SK-MEL-5 (cell line): ENCODE results near the gene USF2. TPM values are rescaled to one million over a fixed set of nuclear protein-coding genes. Genes with fewer than 3 reads are reported as not detected.
"Not testable (repeated sequence)": the region's sequence is repeated elsewhere in the genome, so short reads cannot be mapped to it uniquely, and the experiment has no call there.

Experiments used
- DNase-seq: peaks from one replicate; pipeline ENCODE4 v3.0.0-alpha.2; 2016; ENCODE audit warnings: low read depth, low spot score
- in situ Hi-C: cut with HindIII; loops from 2 replicates; pipeline ENCODE4 v1.10.0; 2016; ENCODE audit warnings: low sequenced_read_pairs, high pct_unique_total_duplicates, low pct_unique_long_range_greater_than_20kb
- total RNA-seq: library from RNA; depleted of rRNA; stranded (reverse); fragments of >200 nt; shearing (Covaris generic); gene quantifications from 2 replicates; pipeline ENCODE4 v1.2.3, GENCODE V29; 2014

The USF2 gene
- total RNA-seq, 1 experiment from 2014 or later: 82.7 TPM

DNA sequence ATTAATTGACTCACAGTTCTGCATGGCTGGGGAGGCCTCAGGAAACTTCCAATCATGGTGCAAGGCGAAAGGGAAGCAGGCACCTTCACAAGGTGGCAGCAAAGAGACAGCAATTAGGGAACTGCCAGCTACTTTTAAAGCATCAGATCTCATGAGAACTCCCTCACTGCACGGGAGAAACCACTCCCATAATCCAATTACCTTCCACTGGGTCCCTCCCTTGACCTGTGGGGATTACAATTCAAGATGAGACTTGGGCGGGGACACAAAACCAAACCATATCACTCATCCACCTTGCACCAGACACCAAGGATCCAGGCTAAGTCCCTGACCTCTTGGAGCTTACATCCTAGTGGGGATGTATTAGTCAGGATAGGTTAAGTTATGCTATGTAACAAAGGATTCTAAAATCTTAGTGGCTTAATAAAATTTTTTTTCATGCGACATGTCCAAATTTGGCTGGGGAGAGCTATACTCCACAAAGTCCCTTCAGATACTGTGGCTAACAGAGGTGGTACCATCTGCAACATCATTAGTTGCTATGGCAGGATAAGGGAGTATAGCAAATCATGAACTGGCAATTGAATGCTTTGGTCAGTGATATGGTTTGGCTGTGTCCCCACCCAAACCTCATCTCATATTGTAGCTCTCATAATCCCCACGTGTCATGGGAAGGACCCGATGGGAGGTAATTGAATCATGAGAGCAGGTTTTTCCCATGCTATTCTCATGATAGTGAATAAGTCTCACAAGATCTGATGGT, 31.9 kb upstream of the USF2 start:
- in situ Hi-C loops: no loop called here
- DNase-seq: peak; percentile 61

DNA sequence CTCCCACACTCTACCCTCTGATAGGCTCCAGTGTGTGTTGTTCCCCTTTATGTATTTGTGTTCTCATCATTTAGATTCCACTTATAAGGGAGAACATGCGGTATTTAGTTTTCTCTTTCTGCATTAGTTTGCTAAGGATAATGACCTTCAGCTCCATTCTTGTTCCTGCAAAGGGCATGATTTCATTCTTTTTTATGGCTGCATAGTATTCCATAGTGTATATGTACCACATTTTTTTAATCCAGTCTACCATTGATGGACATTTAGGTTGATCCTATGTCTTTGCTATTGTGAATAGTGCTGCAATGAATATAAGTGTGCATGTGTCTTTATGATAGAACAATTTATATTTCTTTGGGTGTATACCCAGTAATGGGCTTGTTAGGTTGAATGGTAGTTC, 29.2 kb upstream of the USF2 start:
- in situ Hi-C loops, DNase-seq: not testable (repeated sequence)

DNA sequence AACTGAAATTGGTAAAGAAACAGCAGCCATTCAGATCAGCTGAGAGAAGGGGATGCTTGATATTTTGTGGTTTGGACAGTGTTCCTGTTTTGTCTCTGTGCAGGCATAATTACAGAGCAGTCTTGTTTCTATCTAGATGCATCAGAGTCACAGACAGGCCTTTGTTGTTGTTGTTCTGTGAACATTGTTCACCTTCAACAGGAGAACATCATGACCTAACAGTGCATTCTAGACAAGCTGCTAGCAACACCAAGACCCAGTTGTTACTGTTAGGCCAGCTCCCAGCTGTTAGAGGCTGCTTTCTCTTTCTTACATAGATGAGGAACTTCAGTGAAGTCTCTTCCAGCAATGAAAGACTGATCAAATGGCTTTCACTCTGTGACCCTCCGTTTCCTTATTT, 28.4 kb upstream of the USF2 start:
- in situ Hi-C loops: no loop called here
- DNase-seq: peak; percentile 65

DNA sequence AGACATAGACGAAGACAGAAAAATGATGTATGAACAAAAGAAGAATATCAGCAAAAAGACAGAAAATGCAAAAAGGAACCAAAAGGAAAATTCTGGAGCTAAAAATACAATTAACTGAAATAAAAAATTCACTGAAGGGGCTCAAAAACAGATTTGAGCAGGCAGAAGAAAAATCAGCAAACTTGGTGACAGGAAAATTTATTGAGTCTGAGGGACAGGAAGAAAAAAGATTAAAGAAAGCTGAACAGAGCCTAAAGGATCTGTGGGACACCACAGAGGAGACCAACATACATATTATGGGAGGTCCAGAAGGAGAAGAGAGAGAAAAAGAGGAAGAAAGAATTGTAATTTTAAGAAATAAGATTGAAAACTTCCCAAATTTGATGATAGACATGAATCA, 27.3 kb upstream of the USF2 start:
- no peak for DNase-seq
- in situ Hi-C loops: no loop called here

DNA sequence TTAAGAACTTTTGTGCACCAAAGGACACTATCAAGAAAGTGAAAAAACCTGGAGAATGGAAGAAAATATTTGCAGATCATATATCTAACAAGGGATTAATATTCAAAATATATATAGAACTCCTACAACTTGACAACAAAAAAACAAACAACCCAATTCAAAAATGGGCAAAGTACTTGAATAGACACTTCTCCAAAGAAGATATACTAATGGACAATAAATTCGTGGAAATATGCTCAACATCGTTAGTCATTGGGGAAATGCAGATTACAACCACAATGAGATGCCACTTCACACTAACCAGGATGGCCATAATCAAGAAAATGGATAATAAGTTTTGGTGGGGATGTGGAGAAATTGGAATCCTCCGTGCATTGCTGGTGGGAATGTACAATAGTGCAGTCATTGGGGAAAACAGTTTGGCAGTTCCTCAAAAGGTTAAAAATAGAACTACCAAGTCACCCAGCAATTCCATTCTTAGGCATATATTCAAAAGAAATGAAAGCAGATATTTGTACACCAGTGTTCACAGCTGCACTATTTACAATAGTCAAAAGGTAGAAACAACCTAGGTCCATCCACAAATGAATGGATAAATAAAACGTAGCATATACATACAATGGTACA, 22.2 kb upstream of the USF2 start:
- DNase-seq: no peak
- in situ Hi-C loops: no loop called here

DNA sequence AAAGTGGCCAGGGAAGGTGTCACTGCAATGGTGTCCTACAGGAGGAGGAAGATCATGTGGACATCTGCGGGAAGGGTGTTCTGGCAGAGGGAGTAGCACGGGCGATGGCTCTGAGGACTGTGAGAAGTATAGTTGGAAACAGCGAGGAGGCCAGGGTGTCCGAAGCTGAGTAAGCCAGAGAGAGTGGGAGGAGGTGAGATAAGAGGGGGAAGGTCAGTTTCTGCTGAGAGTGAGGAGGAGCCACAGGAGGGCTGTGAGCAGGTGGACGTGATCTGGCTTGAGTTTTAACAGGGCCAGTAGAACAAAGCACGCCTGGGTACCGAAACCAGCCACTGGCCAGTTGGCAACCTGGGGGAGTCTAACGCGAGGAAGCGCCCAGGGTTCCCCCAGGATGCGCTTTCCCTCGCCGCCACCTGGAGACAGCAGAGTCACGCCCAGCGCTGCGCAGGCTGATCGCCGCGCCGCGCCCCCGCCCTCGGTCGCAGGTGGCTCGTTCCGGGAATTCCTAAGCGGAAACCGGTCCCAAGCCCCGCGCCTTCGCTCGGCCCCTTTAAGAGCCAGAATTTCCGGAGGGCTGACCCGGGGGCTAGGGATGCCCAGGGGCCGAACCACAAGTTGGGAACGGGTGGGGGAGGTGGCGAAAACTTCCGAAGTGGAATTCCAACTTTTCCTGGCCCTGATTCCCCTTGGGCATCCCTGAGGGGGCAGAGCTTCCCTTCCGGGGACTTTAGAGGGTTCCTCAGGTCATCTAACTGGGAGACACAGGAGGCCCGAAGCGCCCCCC, 21.0 kb upstream of the USF2 start:
- DNase-seq: no peak
- in situ Hi-C loops: no loop called here

DNA sequence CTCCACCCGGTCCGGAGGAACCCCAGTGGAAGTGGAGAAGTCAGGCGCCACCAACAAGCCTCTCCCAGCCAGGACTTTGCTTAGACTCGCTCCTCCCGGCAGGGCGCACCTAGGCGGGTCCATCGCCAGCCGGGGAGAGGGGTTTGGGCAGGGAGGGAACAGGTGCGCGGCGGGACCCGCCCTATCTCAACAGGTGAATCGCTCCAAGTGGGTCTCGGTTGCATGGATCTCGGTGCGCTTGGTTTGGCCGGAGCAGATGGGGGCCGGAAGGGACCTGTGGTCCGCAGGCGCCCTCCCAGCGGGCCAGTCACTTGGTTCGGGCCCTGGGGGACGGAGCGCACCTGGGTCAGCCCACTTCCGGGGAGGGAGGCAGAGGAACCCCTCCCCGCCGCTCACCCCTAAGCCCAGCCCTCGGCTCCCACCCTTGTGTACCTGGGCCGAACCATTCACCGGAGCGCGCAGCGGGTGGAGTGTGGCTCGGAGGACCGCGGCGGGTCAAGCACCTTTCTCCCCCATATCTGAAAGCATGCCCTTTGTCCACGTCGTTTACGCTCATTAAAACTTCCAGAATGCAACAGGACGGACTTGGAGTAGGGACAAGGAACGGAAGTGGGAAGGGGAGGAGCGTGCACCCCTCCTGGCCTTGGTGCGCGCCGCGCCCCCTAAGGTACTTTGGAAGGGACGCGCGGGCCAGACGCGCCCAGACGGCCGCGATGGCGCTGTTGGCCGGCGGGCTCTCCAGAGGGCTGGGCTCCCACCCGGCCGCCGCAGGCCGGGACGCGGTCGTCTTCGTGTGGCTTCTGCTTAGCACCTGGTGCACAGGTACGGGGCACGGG, 20.2 kb upstream of the USF2 start, which contains the start of gene LSR:
Gene LSR (plus strand): TSS at position 693 of the 836 bp plus-strand sequence. CDS start 21 bp downstream, at position 714.
- in situ Hi-C loops: no loop called here
- no peak for DNase-seq

DNA sequence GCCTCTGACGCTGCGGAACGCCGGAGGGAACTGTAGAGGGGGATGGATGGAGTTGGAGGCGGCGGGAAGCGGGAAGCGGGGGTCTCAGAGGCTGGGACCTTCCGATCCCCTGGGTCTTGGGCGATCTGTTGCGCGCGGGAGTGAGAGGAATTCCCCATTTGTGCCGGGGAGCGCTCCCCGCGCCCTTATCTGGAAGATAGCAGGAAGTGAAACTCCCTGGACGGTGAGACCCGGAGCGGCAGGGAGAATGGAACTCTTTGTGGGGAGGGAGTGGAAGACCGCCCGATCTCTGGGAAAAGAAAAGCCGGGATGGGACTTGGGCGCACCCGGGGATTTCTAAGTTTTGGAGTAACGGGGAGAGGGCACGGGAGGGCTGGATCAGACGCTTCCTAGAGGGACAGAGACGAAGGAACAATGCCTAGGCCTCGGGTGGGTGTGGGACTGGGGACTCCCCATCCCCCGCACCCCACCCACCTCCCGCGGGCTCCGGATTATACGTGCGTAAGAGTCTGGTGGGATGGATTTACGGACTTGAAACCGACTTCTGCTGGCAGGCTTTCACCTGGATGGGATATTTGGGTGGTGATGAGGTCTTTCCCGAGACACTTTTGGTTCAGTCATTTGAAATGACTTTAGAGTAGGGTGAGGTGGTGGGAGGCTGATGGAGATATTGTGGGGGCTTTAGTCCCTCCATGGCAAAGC, 19.5 kb upstream of the USF2 start:
- in situ Hi-C loops: no loop called here
- no peak for DNase-seq

DNA sequence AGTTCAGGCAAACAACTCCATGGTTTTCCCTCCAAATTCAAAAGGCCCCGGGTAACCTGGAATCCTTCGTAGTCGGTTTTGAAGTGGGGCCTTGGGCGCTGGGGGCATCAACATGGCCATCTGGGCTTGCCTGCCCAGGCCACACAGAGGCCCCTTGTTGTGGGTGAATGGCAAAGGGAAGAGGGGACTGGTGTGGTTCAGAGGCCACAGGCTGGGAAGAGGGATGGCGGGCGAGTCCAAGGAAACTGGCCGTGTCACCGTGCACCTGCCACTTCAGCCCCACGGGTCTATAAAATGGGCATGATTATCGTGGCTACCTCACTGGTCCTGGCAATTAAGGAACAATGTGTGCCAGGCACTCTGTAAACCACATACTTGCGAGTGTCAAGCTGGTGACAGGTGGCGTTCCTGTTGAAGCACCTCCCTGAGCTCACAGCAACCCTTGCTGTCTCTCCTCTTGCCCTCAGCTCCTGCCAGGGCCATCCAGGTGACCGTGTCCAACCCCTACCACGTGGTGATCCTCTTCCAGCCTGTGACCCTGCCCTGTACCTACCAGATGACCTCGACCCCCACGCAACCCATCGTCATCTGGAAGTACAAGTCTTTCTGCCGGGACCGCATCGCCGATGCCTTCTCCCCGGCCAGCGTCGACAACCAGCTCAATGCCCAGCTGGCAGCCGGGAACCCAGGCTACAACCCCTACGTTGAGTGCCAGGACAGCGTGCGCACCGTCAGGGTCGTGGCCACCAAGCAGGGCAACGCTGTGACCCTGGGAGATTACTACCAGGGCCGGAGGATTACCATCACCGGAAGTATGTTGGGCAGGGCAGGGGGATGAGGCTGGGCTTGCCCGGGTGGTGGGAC, 18.7 kb upstream of the USF2 start:
- in situ Hi-C loops: no loop called here
- DNase-seq: no peak

DNA sequence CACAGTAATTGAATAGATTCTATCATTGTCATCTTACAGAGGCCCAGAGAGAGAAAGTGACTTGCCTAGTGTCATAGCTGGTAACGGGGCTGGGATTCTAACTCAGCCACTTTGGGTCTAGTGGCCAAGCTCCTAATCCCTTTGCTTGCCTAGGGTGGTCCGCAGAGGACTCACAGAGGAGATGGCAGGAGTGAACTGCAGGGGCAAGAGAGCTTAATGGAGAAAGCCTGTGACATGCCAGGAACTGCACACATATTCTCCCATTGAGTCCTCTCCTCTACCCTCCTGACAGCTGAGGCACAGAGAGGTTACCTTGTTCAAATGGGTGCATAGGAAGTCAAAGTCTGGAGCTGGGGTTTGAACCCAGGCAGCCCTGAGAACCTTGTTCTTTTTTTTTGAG, 17.3 kb upstream of the USF2 start:
- DNase-seq: no peak
- in situ Hi-C loops: no loop called here

DNA sequence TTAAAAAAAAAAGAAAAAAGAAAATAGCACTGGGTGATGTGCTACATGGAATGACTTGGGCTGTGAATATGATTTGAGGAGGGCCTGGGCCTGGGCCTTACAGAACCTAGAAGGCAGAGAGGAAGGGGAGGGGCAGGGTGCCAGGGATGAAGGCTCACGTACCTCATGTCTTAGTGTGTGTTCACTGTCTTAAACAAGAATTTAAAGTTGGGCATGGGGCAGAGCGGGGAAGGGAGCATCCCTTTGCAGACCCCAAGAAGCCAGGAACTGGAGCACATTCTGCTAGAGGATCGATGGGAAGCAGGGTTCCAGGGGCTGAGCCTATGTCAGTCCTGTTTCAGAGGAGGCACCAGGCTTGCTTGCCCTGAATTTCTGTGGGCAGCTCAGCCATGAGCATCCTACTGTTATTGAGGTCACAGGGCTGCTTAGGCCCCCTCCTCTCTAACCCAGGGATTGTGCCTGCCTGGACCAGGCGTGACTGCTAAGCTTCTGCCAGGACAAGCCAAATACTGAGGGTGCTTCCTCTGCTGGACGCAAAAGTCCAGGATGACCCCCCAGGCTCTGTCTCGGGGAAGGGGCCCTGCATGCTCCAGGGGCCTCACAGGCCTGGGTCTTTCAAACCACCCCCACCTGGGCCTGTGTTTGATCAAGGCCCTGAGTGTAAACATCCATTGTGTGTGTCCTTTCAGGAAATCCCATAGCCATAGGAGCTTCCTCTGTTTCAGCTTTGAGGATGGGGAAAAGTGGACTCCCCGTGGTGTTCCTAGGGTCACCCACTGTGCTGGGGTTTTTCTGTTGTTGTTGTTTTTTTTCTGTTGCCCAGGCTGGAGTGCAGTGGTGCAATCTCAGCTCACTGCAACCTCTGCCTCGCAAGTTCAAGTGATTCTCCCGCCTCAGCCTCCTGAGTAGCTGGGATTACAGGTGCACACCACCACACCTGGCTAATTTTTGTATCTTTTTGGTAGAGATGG, 15.2 kb upstream of the USF2 start:
- in situ Hi-C loops: no loop called here
- DNase-seq: no peak

DNA sequence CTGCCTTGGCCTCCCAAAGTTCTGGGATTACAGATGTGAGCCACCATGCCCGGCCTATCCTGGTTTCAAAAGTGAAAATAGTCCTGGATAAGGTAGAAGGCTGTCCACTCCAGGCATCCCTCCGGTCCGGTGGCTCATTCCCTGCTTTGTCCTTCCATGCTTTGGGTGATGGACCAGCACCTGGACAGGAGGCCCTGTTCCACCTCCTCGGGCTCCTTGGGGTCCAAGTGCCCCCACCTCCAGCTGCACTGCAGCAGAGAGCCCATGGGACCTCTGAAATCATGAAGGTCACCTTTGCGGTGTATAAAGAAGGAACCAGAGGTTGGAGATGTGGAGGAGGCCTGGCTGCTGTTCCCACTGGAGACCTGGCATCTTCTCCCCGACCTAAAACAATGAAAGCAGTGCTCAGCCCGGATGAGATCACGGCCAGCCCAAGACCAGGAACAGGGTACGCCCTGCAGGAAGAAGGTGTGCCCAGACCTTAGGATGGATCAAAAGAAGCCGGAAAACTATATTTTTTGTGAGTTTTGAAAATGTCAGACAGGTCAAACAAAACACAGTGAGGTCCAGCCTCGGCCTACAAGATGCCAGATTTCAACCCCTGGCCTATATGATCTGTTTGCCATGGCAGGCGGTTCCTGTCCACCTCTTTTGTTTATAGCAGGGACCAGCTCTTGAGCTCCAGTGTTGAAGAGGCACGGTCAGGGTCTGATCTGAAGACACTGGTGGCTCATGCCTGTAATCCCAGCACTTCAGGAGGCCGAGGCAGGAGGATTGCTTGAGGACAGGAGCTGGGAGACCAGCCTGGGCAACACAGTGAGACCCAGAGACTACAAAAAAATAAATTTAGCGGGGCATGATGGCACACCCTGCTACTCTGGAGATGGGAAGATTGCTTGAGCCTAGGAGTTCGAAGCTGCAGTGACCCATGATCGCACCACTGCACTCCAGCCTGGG, 14.1 kb upstream of the USF2 start:
- DNase-seq: no peak
- in situ Hi-C loops: no loop called here

DNA sequence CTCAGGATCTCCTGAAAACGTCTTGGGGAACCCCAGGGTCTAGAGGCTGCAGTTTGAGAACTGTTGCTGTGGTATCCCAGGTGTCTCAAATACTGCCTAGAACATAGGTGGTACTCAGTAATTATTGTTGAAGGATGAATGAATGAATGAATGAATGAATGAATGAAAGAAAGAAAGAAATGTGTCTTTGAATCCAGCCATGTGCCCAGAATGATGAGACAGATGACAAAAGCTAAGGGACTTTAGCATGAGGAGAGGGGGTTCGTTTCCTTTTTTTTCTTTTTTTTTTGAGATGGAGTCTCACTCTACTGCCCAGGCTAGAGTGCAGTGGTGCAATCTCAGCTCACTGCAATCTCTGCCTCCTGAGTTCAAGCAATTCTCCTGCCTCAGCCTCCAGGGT, 12.2 kb upstream of the USF2 start:
- no peak for DNase-seq
- in situ Hi-C loops: no loop called here

DNA sequence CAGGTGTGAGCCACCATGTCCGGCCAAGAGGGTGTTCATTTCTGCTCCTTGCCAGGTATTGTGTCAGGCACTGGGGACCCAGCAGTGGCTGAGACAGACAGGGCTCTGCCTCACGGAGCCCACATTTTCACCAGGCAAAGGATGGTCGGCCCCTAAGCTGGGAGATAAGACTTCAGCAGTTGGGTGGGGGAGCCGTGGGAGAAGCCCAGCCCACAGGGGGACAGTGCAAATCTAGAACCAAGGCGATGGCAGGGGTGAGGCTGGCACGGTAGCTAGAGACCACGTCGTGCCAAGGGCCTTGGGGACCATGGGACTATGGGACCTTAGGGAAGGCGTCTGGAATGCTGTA, 11.7 kb upstream of the USF2 start:
- in situ Hi-C loops: no loop called here
- no peak for DNase-seq
